HG03095 (cell line): ENCODE results near the gene ADGRF1.
"Not testable (repeated sequence)": the region's sequence is repeated elsewhere in the genome, so short reads cannot be mapped to it uniquely, and the experiment has no call there.

Source experiments
- ATAC-seq: cut with Tn5 transposase; IDR thresholded peaks from one replicate; pipeline ENCODE4 v1.9.1; 2021; ENCODE audit warnings: moderate library complexity; ENCODE audit not compliant: unreplicated experiment

ADGRF1 gene

DNA sequence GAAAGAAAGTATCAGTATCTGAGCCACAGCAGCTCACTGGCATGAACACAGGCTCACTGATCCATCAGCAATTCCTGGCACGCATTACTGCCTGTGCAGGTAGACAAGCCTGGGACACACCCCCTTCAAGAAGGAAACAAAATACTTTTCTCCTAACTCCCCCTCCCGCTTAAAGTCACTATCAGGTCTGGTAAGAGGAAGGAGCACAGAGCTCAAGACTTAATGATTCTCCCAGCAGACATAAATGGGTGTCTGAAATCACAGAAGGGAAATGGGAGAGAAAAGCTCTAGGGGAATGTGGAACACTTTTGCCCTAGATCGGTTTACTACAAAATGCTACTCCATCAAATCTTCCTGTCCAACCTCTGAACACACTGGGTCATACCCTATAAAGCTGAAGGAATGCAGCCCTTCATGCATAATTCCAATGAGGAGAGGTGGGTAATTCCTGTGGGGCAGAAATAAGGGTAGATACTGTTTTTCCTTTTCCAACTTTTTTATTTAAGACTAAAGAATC lies at the start of gene ADGRF1:
Gene ADGRF1 (minus strand): TSS at position 58 of the 517 bp plus-strand sequence. CDS start 13,271 bp downstream, outside the sequence.
- no peak for ATAC-seq

DNA sequence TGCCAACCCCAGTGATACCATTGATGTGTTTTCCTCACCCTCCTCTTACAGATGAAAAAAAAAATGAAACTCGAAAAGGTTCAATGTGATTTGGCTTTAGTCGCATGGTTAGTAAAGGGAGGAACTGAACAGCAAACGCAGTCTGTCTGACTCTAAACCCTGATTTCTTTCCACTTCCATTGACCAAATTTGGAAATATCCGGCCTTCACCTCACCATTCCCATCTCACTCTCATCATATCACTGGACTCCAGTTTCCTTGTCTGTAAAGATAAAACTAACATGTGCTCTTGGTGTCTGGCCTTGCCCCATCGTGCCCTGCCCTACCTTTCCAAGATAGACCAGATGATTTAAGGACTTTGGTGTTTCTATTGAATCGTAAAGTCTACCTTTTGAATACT lies 48.7 kb upstream of the ADGRF1 start:
- no peak for ATAC-seq

DNA sequence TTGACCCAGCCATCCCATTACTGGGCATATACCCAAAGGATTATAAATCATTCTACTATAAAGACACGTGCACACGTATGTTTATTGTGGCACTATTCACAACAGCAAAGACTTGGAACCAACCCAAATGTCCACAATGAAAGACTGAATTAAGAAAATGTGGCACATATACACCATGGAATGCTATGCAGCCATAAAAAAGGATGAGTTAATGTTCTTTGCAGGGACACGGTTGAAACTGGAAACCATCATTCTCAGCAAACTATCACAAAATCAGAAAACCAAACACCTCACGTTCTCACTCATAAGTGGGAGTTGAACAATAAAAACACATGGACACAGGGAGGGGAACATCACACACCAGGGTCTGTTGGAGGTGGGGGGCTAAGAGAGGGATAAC lies 47.3 kb upstream of the ADGRF1 start:
- ATAC-seq = not testable (repeated sequence)

DNA sequence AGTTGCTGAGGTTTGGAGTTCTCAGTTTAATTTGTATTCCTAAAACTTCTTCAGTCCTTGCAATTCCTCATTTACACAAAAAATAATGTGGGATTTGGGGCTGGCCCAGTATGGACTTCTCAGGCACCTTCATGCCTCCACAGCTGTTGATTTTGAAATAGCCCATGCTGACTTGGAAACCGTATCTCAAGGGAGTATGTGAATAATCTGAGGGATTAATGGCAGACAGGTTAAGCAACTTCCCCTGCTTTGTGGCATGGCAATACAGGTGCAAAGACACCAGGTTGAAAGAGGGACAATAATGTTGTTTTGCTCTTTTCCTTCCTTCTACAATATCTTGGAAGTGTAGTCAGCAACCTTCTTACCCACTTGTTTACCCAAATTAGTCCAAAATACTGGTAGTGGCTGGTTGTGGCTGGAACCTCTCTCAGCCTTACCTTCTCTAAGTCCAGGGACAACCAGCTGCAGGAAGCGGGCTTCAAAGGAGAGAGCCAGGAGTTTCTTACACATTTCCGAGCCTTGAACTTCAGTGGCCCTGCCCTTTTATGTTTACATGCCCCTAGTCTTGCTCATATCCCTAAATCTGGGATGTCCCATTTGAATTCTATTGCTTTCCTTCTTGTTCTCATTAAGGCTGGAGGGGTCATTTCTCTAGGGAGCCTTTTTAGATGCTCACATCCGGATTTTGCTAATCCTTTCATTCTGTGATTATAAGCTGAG lies 44.1 kb upstream of the ADGRF1 start:
- no peak for ATAC-seq

DNA sequence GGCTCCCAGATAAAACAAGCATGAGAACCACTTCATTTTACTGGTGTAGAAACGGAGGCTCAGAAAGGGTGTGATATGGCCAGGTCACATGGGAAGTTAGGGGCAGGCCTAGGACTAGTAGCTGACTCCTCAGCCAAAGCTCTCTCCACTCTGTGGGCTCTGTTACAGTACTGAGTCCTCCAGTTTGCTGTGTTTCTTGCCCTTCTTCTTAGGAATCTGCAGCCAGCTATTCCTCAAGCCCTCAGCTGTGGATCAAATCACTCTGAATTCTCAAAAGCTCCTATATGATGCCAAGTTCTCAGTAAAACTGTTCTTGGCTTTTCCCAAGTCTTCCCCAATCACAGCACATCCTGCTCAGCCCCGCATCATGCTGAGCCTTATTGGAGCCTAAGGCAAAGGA lies 42.5 kb upstream of the ADGRF1 start:
- no peak for ATAC-seq

DNA sequence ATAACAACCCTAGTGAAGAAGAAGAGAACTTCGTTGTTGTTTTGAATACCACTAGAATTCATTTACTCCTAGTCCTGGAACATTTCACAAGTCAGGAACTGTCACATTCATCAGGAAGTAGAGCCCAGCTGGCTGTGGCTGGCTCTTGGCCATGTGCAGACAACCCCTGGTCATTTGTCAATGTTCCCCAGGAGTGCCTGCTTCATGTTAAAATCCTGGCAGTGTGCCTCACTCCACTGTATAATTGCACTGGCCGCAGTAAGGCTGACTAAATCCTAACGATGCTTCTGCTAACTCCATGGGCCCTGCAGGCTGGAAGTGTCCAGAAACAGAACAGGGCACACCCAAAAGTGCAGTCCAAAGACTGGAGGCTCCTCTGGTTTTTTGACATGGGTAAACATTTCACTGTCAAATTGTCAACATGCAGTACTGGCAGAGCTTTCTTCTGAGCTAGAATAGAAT lies 41.5 kb upstream of the ADGRF1 start:
- no peak for ATAC-seq

DNA sequence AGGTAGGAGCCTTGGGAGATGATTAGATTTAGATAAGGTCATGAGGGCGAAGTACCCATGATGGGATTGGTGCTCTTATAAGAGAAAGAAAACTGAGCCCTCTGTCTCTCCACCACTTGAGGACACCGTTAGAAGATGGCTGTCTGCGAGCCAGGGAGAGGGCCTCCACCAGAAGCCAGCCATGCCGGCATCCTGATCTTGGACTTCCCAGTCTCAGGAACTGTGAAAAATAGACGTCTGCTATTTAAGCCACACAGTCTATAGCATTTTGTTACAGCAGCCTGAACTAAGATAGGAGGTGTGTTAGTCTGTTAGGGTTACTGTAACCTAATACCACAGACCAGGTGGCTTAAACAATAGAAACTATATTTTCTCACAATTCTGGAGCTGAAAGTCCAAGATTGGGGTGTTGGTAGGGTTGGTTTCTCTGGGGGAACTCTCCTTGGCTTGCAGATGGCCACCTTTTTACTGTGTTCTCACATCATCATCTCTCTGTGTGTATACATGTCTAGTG lies 38.0 kb upstream of the ADGRF1 start:
- no peak for ATAC-seq

DNA sequence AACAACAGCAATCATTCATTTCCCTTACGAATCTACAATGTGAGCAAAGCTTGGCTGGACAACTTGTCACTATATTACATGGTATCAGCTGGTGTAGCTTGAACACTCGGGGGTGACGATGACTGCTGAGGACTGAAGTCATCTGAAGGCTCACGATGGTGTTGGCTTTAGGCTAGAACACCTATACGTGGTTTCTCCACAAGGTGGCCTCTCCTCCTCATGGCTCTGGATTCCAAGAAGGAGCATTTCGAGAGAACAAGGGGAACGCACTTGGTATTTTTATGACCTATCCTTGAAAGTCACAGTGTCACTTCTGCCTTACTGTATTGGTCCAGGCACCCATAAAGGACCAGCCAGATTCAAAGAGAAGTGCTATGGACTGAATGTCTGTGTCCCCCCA lies 37.5 kb upstream of the ADGRF1 start:
- ATAC-seq = no peak

DNA sequence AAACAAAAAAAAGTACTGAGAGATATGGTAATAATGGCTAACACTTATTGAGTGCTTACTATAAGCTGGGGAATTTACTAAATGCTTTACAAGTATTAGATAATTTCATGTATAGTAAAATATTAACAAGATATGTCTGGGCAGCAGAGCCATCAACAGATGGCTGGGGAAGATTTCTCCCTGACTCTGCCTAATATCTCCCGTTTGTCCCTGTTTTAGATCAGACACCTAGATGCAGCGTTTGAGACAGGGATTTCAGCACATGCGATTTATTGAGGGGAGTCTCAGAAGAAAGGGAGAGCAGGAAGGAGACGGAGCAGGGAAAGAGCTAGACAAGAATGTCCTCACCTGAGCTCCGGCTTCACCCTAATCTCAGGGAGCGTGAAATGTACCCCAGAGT lies 36.9 kb upstream of the ADGRF1 start:
- ATAC-seq = no peak

DNA sequence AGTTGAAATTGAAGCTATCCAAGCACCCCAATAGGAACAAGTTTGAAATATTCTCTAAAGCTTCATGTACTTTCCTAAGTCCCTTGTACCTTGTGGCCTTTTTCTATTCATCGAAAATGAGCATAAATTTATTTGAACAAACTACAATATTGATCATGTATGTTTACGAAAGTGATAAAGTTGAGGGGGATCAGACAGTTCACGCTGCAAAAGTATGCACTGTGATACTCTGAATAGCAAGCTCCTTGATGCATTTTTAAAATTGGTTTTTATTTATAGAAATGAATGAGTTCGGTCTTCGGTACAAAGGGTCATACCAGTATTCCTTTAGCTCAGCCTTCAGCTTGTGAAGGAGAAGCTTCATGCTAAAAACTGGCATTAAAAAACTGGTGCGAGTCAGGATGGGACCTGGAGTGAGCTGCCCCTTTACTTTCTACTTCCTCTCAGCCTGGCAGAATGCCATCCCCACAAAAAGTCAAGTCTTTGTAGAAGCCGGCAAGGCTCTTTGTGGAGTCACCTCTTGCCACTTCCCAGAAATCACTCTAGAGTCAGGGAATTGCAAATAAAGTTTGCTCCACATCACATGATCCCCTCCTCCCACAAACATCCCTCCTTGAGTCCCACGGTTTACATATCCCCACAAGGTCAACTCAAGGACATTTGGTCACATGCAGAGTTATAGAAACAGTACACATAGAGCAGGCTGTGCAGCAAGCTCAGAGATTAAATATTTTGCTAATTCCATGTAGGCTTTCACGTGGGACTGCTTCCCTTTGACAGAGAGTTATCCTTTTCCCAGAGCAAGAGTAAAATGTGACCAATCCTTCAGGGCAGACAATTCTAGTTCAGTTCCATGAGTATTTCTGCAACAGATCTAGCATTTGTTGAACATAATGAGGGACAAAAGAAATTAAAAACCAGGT lies 34.6 kb upstream of the ADGRF1 start:
- no peak for ATAC-seq

DNA sequence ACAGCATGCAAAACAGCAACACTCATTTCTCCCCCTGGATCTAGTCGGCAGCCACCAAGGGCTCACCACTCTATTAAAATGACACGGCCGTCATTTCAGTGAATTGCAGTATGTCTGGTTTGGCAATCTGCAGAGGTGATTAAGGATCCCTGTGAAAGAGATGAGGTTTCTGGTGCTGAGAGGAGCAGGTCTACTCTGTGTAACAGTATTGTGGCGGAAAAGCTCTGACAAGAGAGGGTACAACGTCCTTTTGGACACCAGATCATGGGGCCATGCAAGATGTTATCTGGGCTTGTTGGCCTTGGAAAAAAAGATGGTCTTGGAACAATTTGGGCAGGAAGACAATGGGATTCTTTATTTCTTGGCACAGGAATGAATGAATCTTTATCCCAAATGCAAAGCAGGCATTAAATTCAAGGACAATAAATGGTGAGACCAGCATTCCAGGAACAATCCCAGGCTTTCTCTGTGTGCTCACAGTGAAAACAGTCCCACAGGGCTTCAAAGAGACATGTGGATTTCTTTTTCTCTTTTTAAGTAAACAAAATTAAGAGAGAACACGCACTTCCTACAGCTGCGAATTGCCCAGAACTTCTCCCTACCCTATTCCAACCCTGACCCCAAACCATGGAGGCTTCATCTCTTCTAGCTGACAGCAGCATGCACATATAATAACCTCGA lies 33.7 kb upstream of the ADGRF1 start:
- no peak for ATAC-seq

DNA sequence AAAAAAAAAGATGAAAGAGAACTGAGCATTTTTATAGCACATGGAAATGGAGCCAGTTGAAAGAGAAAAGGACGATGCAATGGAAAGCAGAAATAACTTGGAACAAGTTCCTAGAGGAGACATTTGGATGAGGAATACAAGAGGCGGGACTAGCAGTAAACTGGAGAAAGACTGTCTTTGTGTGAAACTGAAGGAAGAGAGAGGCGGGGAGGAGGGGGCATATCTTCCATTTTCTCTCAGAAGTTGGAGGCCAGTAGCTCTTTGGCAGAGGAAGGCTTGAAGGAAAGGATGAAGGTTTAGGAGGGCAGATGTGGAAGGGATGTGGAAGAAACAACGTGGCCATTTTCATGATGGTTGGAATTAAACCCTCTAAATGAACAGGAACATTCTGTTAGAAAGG lies 33.0 kb upstream of the ADGRF1 start:
- no peak for ATAC-seq

DNA sequence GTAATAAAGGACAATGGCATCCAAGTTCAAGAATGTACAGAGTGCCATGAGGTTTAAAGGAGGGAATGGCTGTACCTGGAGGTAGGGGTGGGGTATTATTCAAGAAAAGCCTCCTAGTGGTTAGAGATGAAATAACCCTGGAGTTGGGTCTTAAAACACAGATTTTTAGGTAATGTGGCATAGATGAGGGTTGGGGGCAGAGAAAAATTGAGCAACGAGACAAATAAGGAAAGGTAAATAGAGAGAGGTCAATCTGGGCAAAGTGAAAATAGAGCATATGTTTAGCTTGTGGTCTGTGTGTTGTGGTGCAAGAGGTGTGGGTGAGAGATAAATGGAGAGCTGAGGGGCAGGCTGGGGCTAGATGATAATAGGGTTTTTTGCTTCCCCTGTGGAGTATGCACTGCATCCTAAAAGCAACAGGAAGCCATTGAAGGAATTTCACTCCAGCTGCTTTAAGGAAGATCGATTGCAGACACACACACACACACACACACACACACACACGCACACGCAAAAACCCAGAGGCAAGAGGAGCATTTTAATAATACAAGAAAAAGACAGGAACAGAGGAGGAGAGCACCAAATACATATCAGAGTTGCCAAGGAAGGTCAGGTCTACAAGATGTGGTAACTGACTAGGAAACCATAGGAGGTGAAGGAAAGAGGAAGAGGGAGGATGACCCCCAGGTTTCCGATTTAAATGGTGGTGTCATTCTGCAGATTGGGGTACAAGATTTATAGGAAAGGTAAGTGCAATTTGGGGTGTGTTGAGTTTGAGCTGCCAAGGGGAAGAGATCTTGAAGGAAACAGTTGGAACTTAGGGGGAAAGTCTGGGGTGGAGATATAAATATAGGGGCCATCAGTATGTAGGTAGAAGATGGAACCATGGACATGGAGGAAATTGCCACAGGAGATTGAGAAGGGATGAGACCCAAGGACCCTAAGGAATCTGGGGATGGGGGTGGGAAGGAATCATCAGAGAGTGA lies 31.3 kb upstream of the ADGRF1 start:
- no peak for ATAC-seq

DNA sequence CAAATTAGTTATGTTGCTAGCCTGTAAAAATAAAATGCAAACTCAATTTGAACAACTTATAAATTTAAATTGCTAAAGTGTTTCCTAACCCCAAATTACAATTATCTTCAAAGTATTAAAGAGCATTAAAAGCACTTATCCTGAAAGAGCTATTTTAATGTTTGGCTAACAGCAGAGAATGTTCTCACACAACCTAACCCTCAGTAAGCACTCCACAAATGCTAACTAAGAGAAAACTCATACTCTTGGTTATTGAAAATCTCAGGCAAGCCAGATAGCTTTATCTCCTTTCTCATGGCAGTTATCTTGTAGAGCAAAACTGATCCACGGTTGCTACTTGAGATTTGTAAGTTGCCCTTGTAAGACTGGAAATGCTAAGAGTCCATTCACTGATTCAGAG lies 30.5 kb upstream of the ADGRF1 start:
- ATAC-seq = no peak

DNA sequence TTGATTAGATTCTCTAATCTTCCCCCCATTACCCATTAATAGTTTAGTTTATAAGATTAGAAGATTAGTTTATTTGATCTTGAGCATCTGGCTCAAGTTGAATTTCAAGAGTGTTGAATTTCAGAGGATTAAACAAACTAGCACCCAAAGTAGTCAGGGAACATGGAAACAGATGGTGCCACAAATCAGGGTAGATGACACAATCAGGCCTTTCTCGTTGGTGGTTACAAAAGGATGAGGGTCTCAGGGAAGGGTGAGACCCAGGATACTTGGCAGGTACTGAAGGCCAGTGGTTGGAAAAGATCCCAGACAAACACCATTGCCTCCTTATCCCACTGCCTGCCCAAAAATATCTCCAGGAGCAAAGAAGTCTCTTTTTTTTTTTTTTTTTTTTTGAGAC lies 29.5 kb upstream of the ADGRF1 start:
- no peak for ATAC-seq

DNA sequence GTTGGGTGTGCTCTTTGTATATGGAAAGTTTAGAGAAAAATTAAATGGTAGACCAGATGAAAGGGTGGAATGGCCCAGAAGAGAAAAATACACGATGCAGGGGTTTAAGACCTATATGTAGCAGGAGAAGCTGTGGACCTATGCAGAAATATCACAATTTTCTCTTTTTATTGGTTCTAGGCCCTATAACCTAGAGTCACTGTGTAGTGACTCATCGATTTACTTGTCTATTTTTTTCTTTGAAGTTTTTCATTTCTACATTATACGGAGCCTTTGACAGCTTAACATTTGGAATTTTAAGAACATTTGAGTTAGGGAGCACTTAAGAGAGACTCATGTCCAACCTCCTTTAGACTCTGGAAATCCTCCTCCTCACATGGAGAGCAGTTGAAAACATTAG lies 28.3 kb upstream of the ADGRF1 start:
- no peak for ATAC-seq

DNA sequence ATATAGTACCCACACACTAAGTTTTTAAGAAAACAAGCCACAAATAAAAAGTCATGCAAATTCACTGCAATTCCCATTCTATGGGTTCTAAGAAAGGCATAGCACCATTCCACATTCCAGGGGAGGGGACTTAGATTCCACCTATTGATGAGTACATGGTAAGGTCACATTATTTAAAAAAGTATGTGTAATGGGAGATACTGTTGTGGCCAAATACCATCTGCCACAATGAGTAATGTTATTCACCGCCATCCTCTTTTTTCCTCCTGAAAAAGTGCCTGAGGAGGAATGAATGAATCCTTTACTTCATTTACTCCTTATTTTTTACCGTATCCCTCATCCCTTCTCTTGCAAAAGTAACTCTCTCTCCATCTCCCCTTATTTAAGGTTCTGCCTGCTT lies 27.0 kb upstream of the ADGRF1 start:
- no peak for ATAC-seq

DNA sequence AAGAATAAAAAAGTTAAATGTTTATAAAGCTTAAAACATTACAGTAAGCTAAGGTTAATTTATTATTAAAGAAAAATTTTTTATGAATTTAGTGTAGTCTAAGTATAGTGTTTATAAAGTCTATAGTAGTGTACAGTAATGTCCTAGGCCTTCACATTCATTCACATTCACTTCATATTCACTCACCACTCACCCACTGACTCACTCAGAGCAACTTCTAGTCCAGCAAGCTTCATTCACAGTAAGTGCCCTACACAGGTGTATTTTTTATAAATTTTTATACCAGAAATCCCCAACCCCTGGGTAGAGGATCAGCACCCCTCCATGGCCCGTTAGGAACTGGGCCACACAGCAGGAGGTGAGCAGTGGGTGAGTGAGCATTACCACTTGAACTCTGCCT lies 24.3 kb upstream of the ADGRF1 start:
- ATAC-seq = no peak

DNA sequence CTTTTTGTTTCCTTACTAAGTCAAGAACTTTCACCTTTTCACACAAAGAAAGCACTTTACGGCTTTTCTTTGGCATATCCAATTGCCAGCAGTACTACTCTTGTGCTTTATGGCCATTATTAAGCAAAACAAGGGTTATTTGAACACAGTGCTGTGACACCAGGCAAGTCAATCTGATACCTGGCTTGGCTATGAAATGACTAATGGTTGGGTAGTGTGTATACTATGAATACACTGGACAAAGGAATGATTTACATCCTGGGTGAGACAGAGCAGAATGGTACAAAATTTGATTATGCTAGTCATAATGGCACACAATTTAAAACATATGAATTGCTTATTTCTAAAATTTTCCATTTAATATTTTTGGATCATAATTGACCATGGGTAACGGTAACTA lies 22.1 kb upstream of the ADGRF1 start:
- ATAC-seq = no peak

DNA sequence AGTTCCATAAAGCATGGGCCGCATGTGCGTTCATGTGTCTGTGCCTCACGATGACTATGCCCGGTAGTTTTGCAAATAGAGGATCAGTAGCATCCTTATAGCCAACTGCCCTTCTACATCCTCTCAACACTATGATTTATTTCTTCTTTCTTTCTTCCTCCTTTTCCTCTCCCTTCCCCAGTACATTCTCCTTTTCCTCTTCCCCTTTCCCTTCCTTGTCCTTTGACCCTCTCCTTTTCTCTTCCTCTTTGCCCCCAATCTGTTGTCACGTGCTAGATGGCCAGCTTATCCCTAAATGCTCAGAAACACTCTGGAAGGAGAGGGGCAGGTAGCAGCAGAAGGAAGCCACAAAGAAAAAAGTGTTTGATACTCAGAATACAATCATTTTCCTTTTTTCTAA lies 20.2 kb upstream of the ADGRF1 start:
- no peak for ATAC-seq
